ENCODE measurements around the gene CCL26. TPM values are rescaled to one million over a fixed set of nuclear protein-coding genes. Genes with fewer than 3 reads are reported as not detected.

The CCL26 gene
- total and polyA plus RNA-seq, 10 of the 15 experiments (the other 5 are each of a cell fraction or from before 2014, with no cell fraction given), result not detected

GRCh38 chr7:75735581-75736350, 36.2 kb downstream of the CCL26 start:
- H3K4me2 ChIP-seq (ENCODE audit: control insufficient read depth, insufficient read depth), result no peak overlapping the region
- H3K4me1 ChIP-seq (ENCODE audit: control insufficient read depth, insufficient read depth, low read length), result peaks cover 11% of the 10 kb centered on the region
- ChIA-PET RAD21 (ENCODE audit: unreplicated experiment) (no interaction called here), SMC1A (ENCODE audit: uncharacterized antibody, unreplicated experiment) (no interaction called here), CTCF (interaction anchor here (0.6 kb wide), 1 partner anchor 92 kb away, joined by 3 read pairs; no protein-coding TSS in a partner anchor), POLR2A (interaction anchor here (0.5 kb wide), 1 partner anchor 508 kb away, joined by 5 read pairs; no protein-coding TSS in a partner anchor)
- no peak overlapping the region for H3K4me3 ChIP-seq
- no peak for FAIRE-seq
- H3K27me3 ChIP-seq (replicated peaks in 1 of 2; ENCODE audit: control insufficient read depth in 2 of 2, insufficient read depth in 2 of 2, low read length in 1 of 2), result no peaks in the 10 kb centered on the region
- in situ Hi-C loops (cut with MboI) (no loop called here), intact Hi-C loops (cut with micrococcal nuclease; ENCODE audit: unreplicated experiment) (no loop called here)
- no peaks in the 10 kb centered on the region for H3K36me3 ChIP-seq (ENCODE audit: control insufficient read depth in 2 of 2, insufficient read depth in 2 of 2, low read length in 1 of 2)
- WGBS (ENCODE audit: insufficient coverage, insufficient replicate concordance, low lambda C conversion rate, missing lambda C conversion rate), result 79% methylated on average over 9 of the region's 9 CpGs
- H2AFZ ChIP-seq (ENCODE audit: control insufficient read depth, low read depth, low read length), result no peak overlapping the region
- no peaks in the 10 kb centered on the region for H3K79me2 ChIP-seq (ENCODE audit: control insufficient read depth, insufficient read depth, low read length)
- no peak overlapping the region for H3K27ac ChIP-seq (ENCODE audit: control insufficient read depth, insufficient read depth)
- no peaks in the 10 kb centered on the region for H3K9me3 ChIP-seq (replicated peaks; ENCODE audit: control insufficient read depth, insufficient read depth, low read length)
- no TSS peak for BruUV-seq (replicated peaks)
- ATAC-seq, result no peak
- TF ChIP-seq TARDBP (IDR thresholded peaks at IDR 0.05; ENCODE audit: borderline replicate concordance), result no peak
- H4K20me1 ChIP-seq (ENCODE audit: control insufficient read depth, insufficient read depth), result no peaks in the 10 kb centered on the region
- DNase-seq (ENCODE audit: low read depth, low spot score), result no peak
- no peak overlapping the region for H3K9ac ChIP-seq (ENCODE audit: control insufficient read depth, insufficient read depth, low read length)

- H3K9ac ChIP-seq (ENCODE audit: control insufficient read depth, insufficient read depth, low read length), result no peak overlapping the region
- POLR2A ChIA-PET, result interaction anchor here (0.5 to 1.3 kb wide), 2 partner anchors 11 to 509 kb away, joined by 3 to 5 read pairs; no protein-coding TSS in a partner anchor
- H3K4me2 ChIP-seq (ENCODE audit: control insufficient read depth, insufficient read depth), result no peak overlapping the region
- TF ChIP-seq NFYB (IDR thresholded peaks at IDR 0.05; ENCODE audit: insufficient read depth, low read depth, low read length) (0 out of 2 replicates have a peak, but pooled peaks have one; percentile 19), KDM1A (IDR thresholded peaks at IDR 0.05; ENCODE audit: borderline replicate concordance) (no peak), NFXL1 (IDR thresholded peaks at IDR 0.05; ENCODE audit: borderline replicate concordance) (peak; percentile 42; the same call in 1 of the 2 replicates), CBX5 (IDR thresholded peaks at IDR 0.05; ENCODE audit: low read depth) (no peak), SMARCA5 (IDR thresholded peaks at IDR 0.05) (0 out of 2 replicates have a peak, but pooled peaks have one; percentile 62), ZBTB40 (IDR thresholded peaks at IDR 0.05; ENCODE audit: borderline replicate concordance) (no peak), TAF1 (IDR thresholded peaks at IDR 0.05; ENCODE audit: borderline replicate concordance, low read depth, low read length) (no peak), ZBED1 (IDR thresholded peaks at IDR 0.05; ENCODE audit: borderline replicate concordance) (no peak), PKNOX1 (IDR thresholded peaks at IDR 0.05) (no peak)
Measured at GRCh38 chr7:75734586-75735458, 37.2 kb downstream of the CCL26 start.

More at GRCh38 chr7:75734586-75735458, 37.2 kb downstream of the CCL26 start:
- H3K79me2 ChIP-seq (ENCODE audit: control insufficient read depth, insufficient read depth, low read length), result no peaks in the 10 kb centered on the region
- H3K36me3 ChIP-seq (ENCODE audit: control insufficient read depth in 2 of 2, insufficient read depth in 2 of 2, low read length in 1 of 2), result no peaks in the 10 kb centered on the region
- WGBS (ENCODE audit: insufficient coverage, insufficient replicate concordance, low lambda C conversion rate, missing lambda C conversion rate), result 58% methylated on average over 9 of the region's 9 CpGs
- in situ Hi-C loops (cut with MboI), result no loop called here
- no peaks in the 10 kb centered on the region for H3K27me3 ChIP-seq (replicated peaks in 1 of 2; ENCODE audit: control insufficient read depth in 2 of 2, insufficient read depth in 2 of 2, low read length in 1 of 2)
- FAIRE-seq, result no peak
- intact Hi-C loops (cut with micrococcal nuclease; ENCODE audit: unreplicated experiment), result no loop called here
- H3K4me1 ChIP-seq (ENCODE audit: control insufficient read depth, insufficient read depth, low read length), result peaks cover 4% of the 10 kb centered on the region
- ChIA-PET CTCF (no interaction called here), SMC1A (ENCODE audit: uncharacterized antibody, unreplicated experiment) (no interaction called here), RAD21 (ENCODE audit: unreplicated experiment) (no interaction called here)
- no peak overlapping the region for H3K27ac ChIP-seq (ENCODE audit: control insufficient read depth, insufficient read depth)
- no peak overlapping the region for H3K4me3 ChIP-seq
- BruUV-seq (replicated peaks), result TSS peak; percentile 53
- ATAC-seq, result no peak
- no peaks in the 10 kb centered on the region for H4K20me1 ChIP-seq (ENCODE audit: control insufficient read depth, insufficient read depth)
- DNase-seq (ENCODE audit: low read depth, low spot score), result no peak
- H3K9me3 ChIP-seq (replicated peaks; ENCODE audit: control insufficient read depth, insufficient read depth, low read length), result no peaks in the 10 kb centered on the region
- no peak overlapping the region for H2AFZ ChIP-seq (ENCODE audit: control insufficient read depth, low read depth, low read length)

All from GM12878 (cell line).